Measurements from ENCODE around the gene MYCN.

DNA sequence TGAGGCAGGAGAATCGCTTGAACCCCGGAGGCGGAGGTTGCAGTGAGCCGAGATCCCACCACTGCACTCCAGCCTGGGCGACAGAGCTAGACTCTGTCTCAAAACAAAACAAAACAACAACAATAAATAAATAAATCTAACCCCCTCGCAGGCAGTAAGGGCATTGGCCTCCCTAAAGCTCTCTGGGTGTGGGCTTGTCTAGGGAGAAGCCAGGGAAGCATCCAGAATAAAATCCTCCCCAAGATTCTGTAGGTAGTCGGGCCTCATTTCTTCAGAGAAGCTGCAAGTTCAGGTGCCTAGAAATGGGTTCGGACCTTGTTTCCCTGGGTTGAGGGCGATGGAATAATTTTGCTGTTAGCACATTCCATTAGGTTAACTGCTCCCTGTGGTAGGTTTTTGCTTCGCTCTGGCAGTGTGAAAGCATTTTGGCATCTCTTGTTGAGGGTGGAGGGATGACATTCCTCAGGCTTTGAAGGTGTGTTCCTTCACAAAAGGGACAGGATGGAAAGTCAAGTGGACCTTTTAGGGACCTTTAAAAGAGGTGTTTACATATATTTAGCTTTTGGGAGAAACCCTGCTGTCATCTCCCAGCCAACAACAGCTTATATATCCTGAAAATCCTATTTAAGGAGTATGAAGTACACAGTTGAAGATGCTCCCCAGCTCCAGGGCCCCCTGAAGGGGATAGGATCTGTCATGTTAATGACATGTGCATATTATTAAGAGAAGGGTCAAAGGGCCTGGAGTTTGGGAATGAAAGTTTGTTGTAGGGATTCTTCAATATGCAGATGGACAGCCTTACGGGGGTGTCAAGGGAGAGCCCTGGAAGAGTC lies 17.7 kb downstream of the MYCN start:
- TF ChIP-seq, protein P1, sequence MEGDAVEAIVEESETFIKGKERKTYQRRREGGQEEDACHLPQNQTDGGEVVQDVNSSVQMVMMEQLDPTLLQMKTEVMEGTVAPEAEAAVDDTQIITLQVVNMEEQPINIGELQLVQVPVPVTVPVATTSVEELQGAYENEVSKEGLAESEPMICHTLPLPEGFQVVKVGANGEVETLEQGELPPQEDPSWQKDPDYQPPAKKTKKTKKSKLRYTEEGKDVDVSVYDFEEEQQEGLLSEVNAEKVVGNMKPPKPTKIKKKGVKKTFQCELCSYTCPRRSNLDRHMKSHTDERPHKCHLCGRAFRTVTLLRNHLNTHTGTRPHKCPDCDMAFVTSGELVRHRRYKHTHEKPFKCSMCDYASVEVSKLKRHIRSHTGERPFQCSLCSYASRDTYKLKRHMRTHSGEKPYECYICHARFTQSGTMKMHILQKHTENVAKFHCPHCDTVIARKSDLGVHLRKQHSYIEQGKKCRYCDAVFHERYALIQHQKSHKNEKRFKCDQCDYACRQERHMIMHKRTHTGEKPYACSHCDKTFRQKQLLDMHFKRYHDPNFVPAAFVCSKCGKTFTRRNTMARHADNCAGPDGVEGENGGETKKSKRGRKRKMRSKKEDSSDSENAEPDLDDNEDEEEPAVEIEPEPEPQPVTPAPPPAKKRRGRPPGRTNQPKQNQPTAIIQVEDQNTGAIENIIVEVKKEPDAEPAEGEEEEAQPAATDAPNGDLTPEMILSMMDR (IDR thresholded peaks at IDR 0.05; ENCODE audit: poor library complexity) = no peak
- TF ChIP-seq EZH2 (IDR thresholded peaks at IDR 0.05; ENCODE audit: borderline replicate concordance) (no peak), EZH2phosphoT487 (IDR thresholded peaks at IDR 0.05; ENCODE audit: low read depth, severe bottlenecking, unreplicated experiment) (no peak)
